Measurements from ENCODE around the gene BTF3.

GRCh38 chr5:73534011-73534644 lies 35.9 kb downstream of the BTF3 start:
- TF ChIP-seq, protein P1, sequence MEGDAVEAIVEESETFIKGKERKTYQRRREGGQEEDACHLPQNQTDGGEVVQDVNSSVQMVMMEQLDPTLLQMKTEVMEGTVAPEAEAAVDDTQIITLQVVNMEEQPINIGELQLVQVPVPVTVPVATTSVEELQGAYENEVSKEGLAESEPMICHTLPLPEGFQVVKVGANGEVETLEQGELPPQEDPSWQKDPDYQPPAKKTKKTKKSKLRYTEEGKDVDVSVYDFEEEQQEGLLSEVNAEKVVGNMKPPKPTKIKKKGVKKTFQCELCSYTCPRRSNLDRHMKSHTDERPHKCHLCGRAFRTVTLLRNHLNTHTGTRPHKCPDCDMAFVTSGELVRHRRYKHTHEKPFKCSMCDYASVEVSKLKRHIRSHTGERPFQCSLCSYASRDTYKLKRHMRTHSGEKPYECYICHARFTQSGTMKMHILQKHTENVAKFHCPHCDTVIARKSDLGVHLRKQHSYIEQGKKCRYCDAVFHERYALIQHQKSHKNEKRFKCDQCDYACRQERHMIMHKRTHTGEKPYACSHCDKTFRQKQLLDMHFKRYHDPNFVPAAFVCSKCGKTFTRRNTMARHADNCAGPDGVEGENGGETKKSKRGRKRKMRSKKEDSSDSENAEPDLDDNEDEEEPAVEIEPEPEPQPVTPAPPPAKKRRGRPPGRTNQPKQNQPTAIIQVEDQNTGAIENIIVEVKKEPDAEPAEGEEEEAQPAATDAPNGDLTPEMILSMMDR (IDR thresholded peaks at IDR 0.05; ENCODE audit: poor library complexity, severe bottlenecking) = no peak
- TF ChIP-seq EP300 (conservative IDR thresholded peaks at IDR 0.05; ENCODE audit: poor library complexity, severe bottlenecking) = no peak
- no peak for TF ChIP-seq POLR2AphosphoS5 (IDR thresholded peaks at IDR 0.05)
- no peak for TF ChIP-seq MXI1 (conservative IDR thresholded peaks at IDR 0.05; ENCODE audit: poor library complexity, severe bottlenecking)
- TF ChIP-seq EZH2 (IDR thresholded peaks at IDR 0.05; ENCODE audit: borderline replicate concordance, insufficient read depth, low read length, poor library complexity, severe bottlenecking) = no peak
- TF ChIP-seq REST (IDR thresholded peaks at IDR 0.05; ENCODE audit: borderline replicate concordance) = no peak
